GM23338 (cell line): ENCODE data around the gene APBA1. TPM values are rescaled to one million over a fixed set of nuclear protein-coding genes. Genes with fewer than 3 reads are reported as not detected.

Source experiments
- ATAC-seq: fragments of 200-7000 bp; cut with Tn5 transposase; 3 replicates; pipeline ENCODE4 v1.9.1; 2020
- DNase-seq: peaks from one replicate; pipeline ENCODE4 v3.0.0-alpha.2; 2015; ENCODE audit warnings: low spot score
- H2AFZ ChIP-seq: fragments of 200-600 bp; sonication (generic); 2 replicates; pipeline ENCODE4 v1.8.0; 2016; ENCODE audit warnings: antibody characterized with exemption, mild to moderate bottlenecking, moderate library complexity
- H3F3A ChIP-seq: fragments of 200-600 bp; sonication (generic); replicated peaks from 2 replicates; pipeline ENCODE4 v1.8.0; 2017; ENCODE audit warnings: antibody characterized with exemption, mixed run types, low read depth
- H3K27ac ChIP-seq: fragments of 200-600 bp; sonication (generic); 2 replicates; pipeline ENCODE4 v1.6.1; 2016; ENCODE audit warnings: low read depth
- H3K27me3 ChIP-seq: fragments of 200-600 bp; sonication (generic); 2 replicates; pipeline ENCODE4 v1.8.0; 2016; ENCODE audit warnings: mild to moderate bottlenecking, mixed run types, moderate library complexity; ENCODE audit not compliant: insufficient read depth
- H3K36me3 ChIP-seq: fragments of 200-600 bp; sonication (generic); 2 replicates; pipeline ENCODE4 v1.8.0; 2016; ENCODE audit warnings: mild to moderate bottlenecking; ENCODE audit not compliant: insufficient read depth
- H3K4me1 ChIP-seq: fragments of 200-600 bp; sonication (generic); 2 replicates; pipeline ENCODE4 v1.8.0; 2016; ENCODE audit warnings: mild to moderate bottlenecking, moderate library complexity; ENCODE audit not compliant: insufficient read depth
- H3K4me2 ChIP-seq: fragments of 200-600 bp; sonication (generic); 2 replicates; pipeline ENCODE4 v1.7.1; 2017; ENCODE audit warnings: mixed run types
- H3K4me3 ChIP-seq: fragments of 200-600 bp; sonication (generic); 2 replicates; pipeline ENCODE4 v1.6.1; 2016; ENCODE audit warnings: mixed run types
- H3K79me2 ChIP-seq: fragments of 200-600 bp; sonication (generic); replicated peaks from 2 replicates; pipeline ENCODE4 v1.8.0; 2017; ENCODE audit warnings: mild to moderate bottlenecking; ENCODE audit not compliant: insufficient read depth
- H3K9me2 ChIP-seq: fragments of 200-600 bp; sonication (generic); 2 replicates; pipeline ENCODE4 v1.8.0; 2017; ENCODE audit not compliant: insufficient read depth
- H4K20me1 ChIP-seq: fragments of 200-600 bp; sonication (generic); replicated peaks from 2 replicates; pipeline ENCODE4 v1.8.0; 2017; ENCODE audit warnings: mild to moderate bottlenecking; ENCODE audit not compliant: insufficient read depth
- H3K27ac Mint-ChIP-seq: 2 replicates; pipeline ENCODE4 v1.8.0; 2020; ENCODE audit warnings: inconsistent platforms, mild to moderate bottlenecking, moderate library complexity, mixed read lengths
- H3K27me3 Mint-ChIP-seq: 3 replicates; pipeline ENCODE4 v1.8.0; 2022; ENCODE audit warnings: low read depth, mild to moderate bottlenecking, moderate library complexity, mixed read lengths, inconsistent platforms; ENCODE audit not compliant: insufficient read depth, poor library complexity
- H3K36me3 Mint-ChIP-seq: 3 replicates; pipeline ENCODE4 v1.8.0; 2021; ENCODE audit warnings: low read depth, mild to moderate bottlenecking, inconsistent platforms, moderate library complexity, mixed read lengths
- H3K4me1 Mint-ChIP-seq: 3 replicates; pipeline ENCODE4 v1.8.0; 2020; ENCODE audit warnings: mild to moderate bottlenecking, inconsistent platforms, mixed read lengths
- H3K4me3 Mint-ChIP-seq: 3 replicates; pipeline ENCODE4 v1.8.0; 2021; ENCODE audit warnings: moderate library complexity, mild to moderate bottlenecking, inconsistent platforms, mixed read lengths
- H3K9me3 Mint-ChIP-seq: 3 replicates; pipeline ENCODE4 v1.8.0; 2020; ENCODE audit warnings: moderate library complexity, mild to moderate bottlenecking, inconsistent platforms, mixed read lengths
- CREB1 ChIP-seq: fragments of 250-450 bp; sonication (Bioruptor Pico); IDR thresholded peaks from 2 replicates; pipeline ENCODE4 v1.5.0; 2020; ENCODE audit warnings: low read depth, mild to moderate bottlenecking, moderate library complexity
- CTCF ChIP-seq, 2 experiments: fragments of 200-600 bp in 1 of 2; sonication (generic) in 1 of 2; conservative IDR thresholded peaks; 2 replicates each; pipeline versions ENCODE4 v1.5.1 to v1.6.1; 2016 to 2017; ENCODE audit warnings: antibody characterized with exemption in 2 of 2, low read depth in 2 of 2, mild to moderate bottlenecking in 2 of 2, moderate library complexity in 1 of 2
- ETS1 ChIP-seq: IDR thresholded peaks from 2 replicates; pipeline ENCODE4 v1.6.1; 2016; ENCODE audit warnings: antibody characterized with exemption
- EZH2phosphoT487 ChIP-seq: fragments of 200-600 bp; sonication (generic); IDR thresholded peaks from one replicate; pipeline ENCODE4 v1.8.1; 2018; ENCODE audit warnings: antibody characterized with exemption; ENCODE audit not compliant: unreplicated experiment
- JUNB ChIP-seq: IDR thresholded peaks from one replicate; pipeline ENCODE4 v1.6.1; 2016; ENCODE audit warnings: antibody characterized with exemption; ENCODE audit not compliant: unreplicated experiment
- NANOG ChIP-seq: IDR thresholded peaks from 2 replicates; pipeline ENCODE4 v1.6.1; 2016; ENCODE audit warnings: antibody characterized with exemption, borderline replicate concordance
- POLR2AphosphoS5 ChIP-seq: IDR thresholded peaks from 2 replicates; pipeline ENCODE4 v1.6.1; 2016; ENCODE audit warnings: antibody characterized with exemption, low read depth
- REST ChIP-seq: IDR thresholded peaks from one replicate; pipeline ENCODE4 v1.6.1; 2018; ENCODE audit warnings: antibody characterized with exemption; ENCODE audit not compliant: unreplicated experiment
- STAT1 ChIP-seq: IDR thresholded peaks from one replicate; pipeline ENCODE4 v1.6.1; 2016; ENCODE audit warnings: antibody characterized with exemption; ENCODE audit not compliant: unreplicated experiment
- ZNF114 ChIP-seq: fragments of 250-450 bp; sonication (Bioruptor Pico); IDR thresholded peaks from 2 replicates; pipeline ENCODE4 v1.5.0; 2020; ENCODE audit warnings: mild to moderate bottlenecking, moderate library complexity
- ZNF331 ChIP-seq: fragments of 250-450 bp; sonication (Bioruptor Pico); IDR thresholded peaks from 2 replicates; pipeline ENCODE4 v1.5.0; 2020; ENCODE audit warnings: low read depth, mild to moderate bottlenecking, moderate library complexity
- ZNF462 ChIP-seq: fragments of 250-450 bp; sonication (Bioruptor Pico); IDR thresholded peaks from 2 replicates; pipeline ENCODE4 v1.5.0; 2020; ENCODE audit warnings: mild to moderate bottlenecking, moderate library complexity
- polyA plus RNA-seq: library from polyadenylated mRNA; unstranded; fragments of >200 nt; fragmentation: Nextera tagmentation; extraction: Ambion mirVana; gene quantifications from 2 replicates; pipeline ENCODE4 v1.2.1, GENCODE V29; 2016
- total RNA-seq: library from RNA; depleted of rRNA; stranded (reverse); fragments of >200 nt; shearing (Covaris generic); gene quantifications from 2 replicates; pipeline ENCODE4 v1.2.3, GENCODE V29; 2014

APBA1 gene
- total and polyA plus RNA-seq, 2 experiments from 2014 or later, result 0.26 to 1.0 TPM

GRCh38 chr9:69542058-69542457, 130.1 kb downstream of the APBA1 start (continued):
- TF ChIP-seq JUNB (no peak), ZNF462 (CRISPR knock-in tag) (no peak), ZNF114 (CRISPR knock-in tag) (no peak), NANOG (no peak)

GRCh38 chr9:69535911-69536310, 136.3 kb downstream of the APBA1 start:
- no peak overlapping the region for H3K4me3 ChIP-seq
- H3K27ac ChIP-seq, result no peak overlapping the region
- DNase-seq, result no peak
- no peaks in the 10 kb centered on the region for H3K79me2 ChIP-seq
- no peak overlapping the region for H3K4me3 Mint-ChIP-seq
- H3K9me3 Mint-ChIP-seq, result no peaks in the 10 kb centered on the region
- H4K20me1 ChIP-seq, result no peaks in the 10 kb centered on the region
- H3K4me2 ChIP-seq, result no peak overlapping the region
- H3F3A ChIP-seq, result no peaks in the 10 kb centered on the region
- H3K9me2 ChIP-seq, result no peaks in the 10 kb centered on the region
- H3K36me3 ChIP-seq, result no peaks in the 10 kb centered on the region
- H3K36me3 Mint-ChIP-seq, result no peaks in the 10 kb centered on the region
- H3K4me1 ChIP-seq, result no peaks in the 10 kb centered on the region
- no peaks in the 10 kb centered on the region for H3K27me3 ChIP-seq
- H3K27me3 Mint-ChIP-seq, result no peaks in the 10 kb centered on the region
- ATAC-seq, result no peak
- H3K4me1 Mint-ChIP-seq, result peaks cover 4% of the 10 kb centered on the region; the same call in 1 of the 3 replicates
- no peak overlapping the region for H2AFZ ChIP-seq
- H3K27ac Mint-ChIP-seq, result no peak overlapping the region
- TF ChIP-seq STAT1 (no peak), CREB1 (CRISPR knock-in tag) (no peak), JUNB (no peak), ETS1 (no peak), ZNF331 (CRISPR knock-in tag) (no peak), EZH2phosphoT487 (no peak), REST (no peak), POLR2AphosphoS5 (no peak), NANOG (no peak), ZNF114 (CRISPR knock-in tag) (no peak), CTCF (conservative IDR thresholded peaks at IDR 0.05; ENCODE audit: low read depth in 2 of 2) (no peak)
